SH-SY5Y (cell line): ENCODE results near the gene VASH2.

Experiments used
- GATA2 ChIP-seq: IDR thresholded peaks from 2 replicates; pipeline ENCODE4 v1.6.1; 2011; ENCODE audit warnings: mild to moderate bottlenecking, low read depth, low read length
- GATA3 ChIP-seq: IDR thresholded peaks from 2 replicates; pipeline ENCODE4 v1.6.1; 2011; ENCODE audit warnings: low read depth, mild to moderate bottlenecking, low read length, moderate library complexity

DNA sequence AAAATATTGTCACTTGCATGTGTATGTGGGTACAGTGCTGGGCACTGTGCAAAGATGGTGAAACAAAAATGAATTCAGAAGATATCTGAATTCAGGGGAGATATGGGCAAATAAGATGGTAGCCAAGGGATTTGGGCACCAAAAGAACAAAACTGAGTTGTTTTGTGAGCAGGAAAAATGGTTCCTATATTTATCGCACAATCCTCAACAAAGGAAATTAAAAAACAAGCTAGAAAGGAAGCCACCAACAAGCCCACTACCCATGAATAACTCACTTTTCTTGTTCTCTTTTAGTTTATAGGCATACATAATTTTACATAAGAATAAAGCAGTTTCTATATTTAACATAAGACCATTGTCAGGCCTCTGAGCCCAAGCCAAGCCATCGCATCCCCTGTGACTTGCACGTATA is 40.7 kb upstream of the VASH2 start:
- no peak for TF ChIP-seq GATA2
- no peak for TF ChIP-seq GATA3
